ENCODE data around the gene EIF3I. TPM values are rescaled to one million over a fixed set of nuclear protein-coding genes. Genes with fewer than 3 reads are reported as not detected.

Gene EIF3I
- total RNA-seq, 1 experiment from 2014 or later: 222 TPM

- peaks cover 2 to 5% of the 10 kb centered on the region in 2 experiments; a peak in 3 of 4 replicates for H3K4me1 Mint-ChIP-seq
- no peak overlapping the region for H3K56ac ChIP-seq (ENCODE audit: insufficient read length, low read depth, low read length)
- H3K4me2 ChIP-seq (ENCODE audit: insufficient read depth, insufficient read length, low read length): no peak overlapping the region
- no peaks in the 10 kb centered on the region for H3K79me2 ChIP-seq (ENCODE audit: insufficient read depth, low read length)
- H4K8ac ChIP-seq (replicated peaks; ENCODE audit: insufficient read length, low read depth, low read length): no peak overlapping the region
- H2BK120ac ChIP-seq (ENCODE audit: low read depth, low read length, poor library complexity, severe bottlenecking): no peak overlapping the region
- no peak overlapping the region for H2BK5ac ChIP-seq (ENCODE audit: insufficient read length, low read length)
- no peak overlapping the region for H4K91ac ChIP-seq (ENCODE audit: insufficient read length, low read depth, low read length)
- H3K4me1 ChIP-seq (ENCODE audit: insufficient read depth, low read length): no peaks in the 10 kb centered on the region
- peak overlapping the region in 1 of 3 experiments; percentile 56; a peak in 1 of 7 replicates for H3K27ac Mint-ChIP-seq
- H3K79me1 ChIP-seq (ENCODE audit: insufficient read depth, low read depth, low read length, poor library complexity, severe bottlenecking): no peaks in the 10 kb centered on the region
- no peak overlapping the region for H4K5ac ChIP-seq (ENCODE audit: insufficient read length, low read depth, low read length)
- peaks cover 43 to 75% (median 61%) of the 10 kb centered on the region in 3 experiments for H3K36me3 Mint-ChIP-seq (ENCODE audit: insufficient read depth in 1 of 3, low read depth in 3 of 3)
- H2BK15ac ChIP-seq (ENCODE audit: low read depth, low read length): no peak overlapping the region
- no peak overlapping the region for H2AFZ ChIP-seq (ENCODE audit: low read length)
- H2AK5ac ChIP-seq (ENCODE audit: insufficient read length, low read length): no peak overlapping the region
- no peak overlapping the region for H3K4ac ChIP-seq (ENCODE audit: low read depth, low read length)
- no peaks in the 10 kb centered on the region for H3K27me3 ChIP-seq (ENCODE audit: insufficient read depth, low read length)
- no peak for DNase-seq
- H2BK20ac ChIP-seq (ENCODE audit: low read depth, low read length, poor library complexity, severe bottlenecking): no peak overlapping the region
- H4K20me1 ChIP-seq (ENCODE audit: control insufficient read depth, insufficient read depth, insufficient read length): no peaks in the 10 kb centered on the region
- H3K4me3 Mint-ChIP-seq: no peak overlapping the region
- no peak overlapping the region for H3K27ac ChIP-seq (ENCODE audit: insufficient read length, low read depth, low read length)
- no CpG with 5 or more reads among the region's 3 CpGs for WGBS (ENCODE audit: extremely low coverage, insufficient read length, low lambda C conversion rate)
- H3K27me3 Mint-ChIP-seq (ENCODE audit: low read depth): no peaks in the 10 kb centered on the region
- no peak overlapping the region for H2BK12ac ChIP-seq (ENCODE audit: insufficient read length, low read depth, low read length)
- H3K18ac ChIP-seq (ENCODE audit: insufficient read length, low read depth, low read length): no peak overlapping the region
- H3K9me3 ChIP-seq (ENCODE audit: control insufficient read depth, low read depth, low read length): no peaks in the 10 kb centered on the region
- TF ChIP-seq CTCF (conservative IDR thresholded peaks at IDR 0.05): no peak
- H3K14ac ChIP-seq (ENCODE audit: insufficient read depth, low read length): no peak overlapping the region
- no peaks in the 10 kb centered on the region for H3K9me3 Mint-ChIP-seq
- no peak overlapping the region for H3T11ph ChIP-seq (ENCODE audit: low read length)
- no peak overlapping the region for H3K9ac ChIP-seq (ENCODE audit: extremely low read depth, insufficient read length, low read length)
- H3K23me2 ChIP-seq (ENCODE audit: insufficient read length, low read depth, low read length, poor library complexity, severe bottlenecking): no peaks in the 10 kb centered on the region
- no peak overlapping the region for H3K23ac ChIP-seq (ENCODE audit: insufficient read length, low read depth, low read length)
Measured at GRCh38 chr1:32228771-32229170, 6.6 kb downstream of the EIF3I start.

All from H9 (cell line).